ENCODE data around the gene SELENON.

- no peak for TF ChIP-seq POLR2A (IDR thresholded peaks at IDR 0.05)
- TF ChIP-seq CTCF (IDR thresholded peaks at IDR 0.05): no peak
- TF ChIP-seq POLR2AphosphoS5 (IDR thresholded peaks at IDR 0.05): no peak
Measured at GRCh38 chr1:25784575-25785051, 15.4 kb upstream of the SELENON start.

Data from prostate gland (tissue), 2 donors.